HEK293 (cell line): ENCODE measurements around the gene THUMPD3.
A peak's percentile ranks its signal among the peaks of the same experiment; 100 is the strongest.

Experiments
- CTCF ChIA-PET: fragments of 350-600 bp; formaldehyde crosslinking; extraction: SDS; loops from one replicate; lab custom pipeline; 2021; ENCODE audit warnings: antibody characterized with exemption; lab: Yijun Ruan, JAX
- POLR2A ChIA-PET: fragments of 300-600 bp; formaldehyde crosslinking; extraction: SDS; loops from one replicate; lab custom pipeline; 2020; ENCODE audit warnings: antibody characterized with exemption, inconsistent platforms; lab: Yijun Ruan, JAX
- H3K27ac ChIP-seq: fragments of 200-500 bp; sonication (Bioruptor generic); 2 replicates; pipeline ENCODE4 v1.5.1; 2014; ENCODE audit warnings: low read depth, low read length, control low read depth, inconsistent platforms; ENCODE audit errors: extremely low read depth
- H3K36me3 ChIP-seq, 2 experiments: fragments of 200-500 bp in 1 of 2; sonication (Bioruptor generic) in 1 of 2; 1 replicate in 1 of 2; 2 replicates in 1 of 2; pipeline ENCODE4 v1.5.1; 2014 to 2017; ENCODE audit warnings: inconsistent platforms in 2 of 2, low read length in 2 of 2; ENCODE audit not compliant: control insufficient read depth in 2 of 2, insufficient read depth in 1 of 2
- H3K4me1 ChIP-seq: fragments of 200-500 bp; sonication (Bioruptor generic); 2 replicates; pipeline ENCODE4 v1.5.1; 2014; ENCODE audit warnings: mild to moderate bottlenecking, low read length, inconsistent platforms; ENCODE audit not compliant: control insufficient read depth, insufficient read depth
- H3K4me3 ChIP-seq: 2 replicates; pipeline ENCODE4 v1.5.1; 2011; ENCODE audit warnings: low read depth, mild to moderate bottlenecking, control low read depth, low read length, moderate library complexity
- H3K9me3 ChIP-seq: fragments of 200-500 bp; sonication (Bioruptor generic); 2 replicates; pipeline ENCODE4 v1.5.1; 2014; ENCODE audit warnings: low read depth, low read length, inconsistent platforms; ENCODE audit not compliant: control insufficient read depth, insufficient read depth
- FEZF1 ChIP-seq: fragments of 450-650 bp; formaldehyde crosslinking; IDR thresholded peaks from 2 replicates; pipeline ENCODE4 v1.5.1; 2016; ENCODE audit warnings: missing biosample characterization, missing genetic modification characterization
- HOXA7 ChIP-seq: sonication (generic); formaldehyde crosslinking; IDR thresholded peaks from 2 replicates; pipeline ENCODE4 v1.8.1; 2022; ENCODE audit warnings: missing genetic modification reagents, borderline replicate concordance
- PRDM1 ChIP-seq: fragments of 450-650 bp; formaldehyde crosslinking; IDR thresholded peaks from 2 replicates; pipeline ENCODE4; 2016; ENCODE audit warnings: missing biosample characterization, missing genetic modification characterization
- SCRT1 ChIP-seq: fragments of 450-650 bp; formaldehyde crosslinking; IDR thresholded peaks from 2 replicates; pipeline ENCODE4 v1.5.1; 2016; ENCODE audit warnings: missing biosample characterization, missing genetic modification characterization, borderline replicate concordance
- SCRT2 ChIP-seq: fragments of 450-650 bp; formaldehyde crosslinking; IDR thresholded peaks from 2 replicates; pipeline ENCODE4 v1.5.1; 2016; ENCODE audit warnings: missing biosample characterization, missing genetic modification characterization
- SP3 ChIP-seq: fragments of 450-650 bp; formaldehyde crosslinking; IDR thresholded peaks from 2 replicates; pipeline ENCODE4 v1.5.1; 2016; ENCODE audit warnings: missing biosample characterization, missing genetic modification characterization
- ZNF221 ChIP-seq: fragments of 450-650 bp; formaldehyde crosslinking; IDR thresholded peaks from 2 replicates; pipeline ENCODE4 v1.5.1; 2017; ENCODE audit warnings: missing biosample characterization, missing genetic modification characterization, borderline replicate concordance
- ZNF560 ChIP-seq: fragments of 450-650 bp; formaldehyde crosslinking; IDR thresholded peaks from 2 replicates; pipeline ENCODE4 v1.5.1; 2017; ENCODE audit warnings: missing biosample characterization, missing genetic modification characterization, borderline replicate concordance
- ZNF768 ChIP-seq: fragments of 450-650 bp; formaldehyde crosslinking; IDR thresholded peaks from 2 replicates; pipeline ENCODE4 v1.5.1; 2018; ENCODE audit warnings: missing biosample characterization, mild to moderate bottlenecking, missing genetic modification characterization
- ZNF830 ChIP-seq: fragments of 450-650 bp; IDR thresholded peaks from 2 replicates; pipeline ENCODE4 v1.5.0; 2018; ENCODE audit warnings: missing biosample characterization, missing genetic modification characterization, low read depth, mild to moderate bottlenecking, moderate library complexity
- TF ChIP-seq, protein P1 (sequence below): fragments of 450-650 bp; formaldehyde crosslinking; IDR thresholded peaks from 2 replicates; pipeline ENCODE4 v1.5.1; 2017; ENCODE audit warnings: missing biosample characterization, missing genetic modification characterization
- TF ChIP-seq, protein P2 (sequence below): fragments of 450-650 bp; formaldehyde crosslinking; IDR thresholded peaks from 2 replicates; pipeline ENCODE4 v1.5.1; 2016; ENCODE audit warnings: missing biosample characterization, missing genetic modification characterization
- TF ChIP-seq, protein P3 (sequence below): fragments of 450-650 bp; formaldehyde crosslinking; IDR thresholded peaks from 2 replicates; pipeline ENCODE4 v1.5.1; 2016; ENCODE audit warnings: missing biosample characterization, missing genetic modification characterization

THUMPD3 gene

DNA sequence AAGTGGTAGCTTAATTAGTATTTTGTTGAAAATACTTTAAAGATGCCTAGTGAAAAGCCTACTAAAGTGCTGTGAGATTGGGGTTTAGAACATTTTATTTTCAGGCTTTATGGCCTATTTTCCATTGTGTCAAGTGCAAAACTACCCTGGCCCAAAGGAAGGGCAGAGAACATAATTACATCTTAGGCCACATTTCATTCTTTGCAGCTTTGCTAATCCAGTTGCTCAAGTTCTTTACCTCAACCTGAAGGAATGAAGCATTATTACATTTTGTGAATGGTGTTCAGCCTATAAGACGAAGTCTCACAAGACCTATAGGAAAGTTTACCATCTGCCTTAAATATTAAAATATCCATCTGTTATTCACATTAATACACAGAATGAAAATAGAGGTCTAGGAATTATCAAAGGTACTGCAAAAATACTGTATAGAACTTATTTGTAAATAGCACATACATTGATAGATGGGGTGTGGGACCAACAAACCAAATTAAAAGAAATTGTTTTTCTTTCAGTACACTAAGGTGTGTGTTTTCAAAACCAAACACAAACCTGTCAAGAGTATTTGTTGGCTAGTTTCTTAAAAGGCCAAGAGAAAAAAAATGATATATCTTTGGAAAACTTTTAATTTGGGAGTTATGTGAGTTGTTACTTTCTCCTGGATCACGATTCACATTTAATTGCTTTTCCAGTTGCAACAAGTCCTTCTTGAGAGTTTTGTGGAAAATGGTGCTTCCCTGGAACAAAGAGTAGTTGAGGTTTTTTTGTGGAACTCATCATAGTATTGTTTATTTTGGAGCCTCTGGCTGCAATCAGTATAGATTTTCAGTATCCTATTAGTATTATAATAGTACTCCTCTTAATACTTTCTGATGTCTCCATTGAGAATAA is 22.6 kb downstream of the THUMPD3 start:
- TF ChIP-seq ZNF560 (tag by site-specific recombination): no peak
- TF ChIP-seq SCRT2 (tag by site-specific recombination): peak; percentile 73
- TF ChIP-seq SCRT1 (tag by site-specific recombination): no peak
- peak; percentile 4; the same call in 1 of the 2 replicates for TF ChIP-seq PRDM1 (tag by site-specific recombination)
- TF ChIP-seq, protein P1, sequence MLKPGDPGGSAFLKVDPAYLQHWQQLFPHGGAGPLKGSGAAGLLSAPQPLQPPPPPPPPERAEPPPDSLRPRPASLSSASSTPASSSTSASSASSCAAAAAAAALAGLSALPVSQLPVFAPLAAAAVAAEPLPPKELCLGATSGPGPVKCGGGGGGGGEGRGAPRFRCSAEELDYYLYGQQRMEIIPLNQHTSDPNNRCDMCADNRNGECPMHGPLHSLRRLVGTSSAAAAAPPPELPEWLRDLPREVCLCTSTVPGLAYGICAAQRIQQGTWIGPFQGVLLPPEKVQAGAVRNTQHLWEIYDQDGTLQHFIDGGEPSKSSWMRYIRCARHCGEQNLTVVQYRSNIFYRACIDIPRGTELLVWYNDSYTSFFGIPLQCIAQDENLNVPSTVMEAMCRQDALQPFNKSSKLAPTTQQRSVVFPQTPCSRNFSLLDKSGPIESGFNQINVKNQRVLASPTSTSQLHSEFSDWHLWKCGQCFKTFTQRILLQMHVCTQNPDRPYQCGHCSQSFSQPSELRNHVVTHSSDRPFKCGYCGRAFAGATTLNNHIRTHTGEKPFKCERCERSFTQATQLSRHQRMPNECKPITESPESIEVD (tag by site-specific recombination): peak; percentile 33; the same call in 1 of the 2 replicates
- POLR2A ChIA-PET: interaction anchor here (1.2 to 2.8 kb wide), 2 partner anchors 11 to 23 kb away, joined by 4 to 15 read pairs; partner anchors contain the start of gene THUMPD3
- no peak overlapping the region for H3K27ac ChIP-seq
- H3K9me3 ChIP-seq: no peaks in the 10 kb centered on the region
- no peak overlapping the region for H3K4me3 ChIP-seq
- H3K4me1 ChIP-seq: no peaks in the 10 kb centered on the region
- H3K36me3 ChIP-seq: peaks cover 75 to 85% of the 10 kb centered on the region in 2 experiments
- CTCF ChIA-PET: interaction anchor here (0.6 kb wide), 2 partner anchors 47 to 74 kb away, joined by 3 read pairs; no protein-coding TSS in a partner anchor

DNA sequence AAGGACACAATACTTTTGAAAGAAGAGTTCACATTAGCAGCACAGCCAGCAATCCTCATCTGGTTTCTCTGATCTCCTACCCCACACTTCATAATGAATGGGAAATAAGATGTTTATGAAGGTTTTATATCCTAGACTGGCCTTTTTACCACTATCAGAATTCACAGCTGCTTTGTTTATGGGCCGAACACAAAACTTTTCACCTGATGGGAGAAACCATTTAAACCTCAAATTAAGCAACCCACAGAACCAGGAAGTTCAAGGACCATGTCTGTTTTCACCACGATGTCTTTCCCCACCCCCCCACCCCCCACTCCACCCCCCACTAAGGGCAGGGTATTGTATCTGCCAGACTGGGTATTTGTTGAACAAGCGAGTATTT is 23.2 kb downstream of the THUMPD3 start:
- no peak for TF ChIP-seq SP3
- no peak for TF ChIP-seq ZNF830 (tag by site-specific recombination)
- TF ChIP-seq, protein P2, sequence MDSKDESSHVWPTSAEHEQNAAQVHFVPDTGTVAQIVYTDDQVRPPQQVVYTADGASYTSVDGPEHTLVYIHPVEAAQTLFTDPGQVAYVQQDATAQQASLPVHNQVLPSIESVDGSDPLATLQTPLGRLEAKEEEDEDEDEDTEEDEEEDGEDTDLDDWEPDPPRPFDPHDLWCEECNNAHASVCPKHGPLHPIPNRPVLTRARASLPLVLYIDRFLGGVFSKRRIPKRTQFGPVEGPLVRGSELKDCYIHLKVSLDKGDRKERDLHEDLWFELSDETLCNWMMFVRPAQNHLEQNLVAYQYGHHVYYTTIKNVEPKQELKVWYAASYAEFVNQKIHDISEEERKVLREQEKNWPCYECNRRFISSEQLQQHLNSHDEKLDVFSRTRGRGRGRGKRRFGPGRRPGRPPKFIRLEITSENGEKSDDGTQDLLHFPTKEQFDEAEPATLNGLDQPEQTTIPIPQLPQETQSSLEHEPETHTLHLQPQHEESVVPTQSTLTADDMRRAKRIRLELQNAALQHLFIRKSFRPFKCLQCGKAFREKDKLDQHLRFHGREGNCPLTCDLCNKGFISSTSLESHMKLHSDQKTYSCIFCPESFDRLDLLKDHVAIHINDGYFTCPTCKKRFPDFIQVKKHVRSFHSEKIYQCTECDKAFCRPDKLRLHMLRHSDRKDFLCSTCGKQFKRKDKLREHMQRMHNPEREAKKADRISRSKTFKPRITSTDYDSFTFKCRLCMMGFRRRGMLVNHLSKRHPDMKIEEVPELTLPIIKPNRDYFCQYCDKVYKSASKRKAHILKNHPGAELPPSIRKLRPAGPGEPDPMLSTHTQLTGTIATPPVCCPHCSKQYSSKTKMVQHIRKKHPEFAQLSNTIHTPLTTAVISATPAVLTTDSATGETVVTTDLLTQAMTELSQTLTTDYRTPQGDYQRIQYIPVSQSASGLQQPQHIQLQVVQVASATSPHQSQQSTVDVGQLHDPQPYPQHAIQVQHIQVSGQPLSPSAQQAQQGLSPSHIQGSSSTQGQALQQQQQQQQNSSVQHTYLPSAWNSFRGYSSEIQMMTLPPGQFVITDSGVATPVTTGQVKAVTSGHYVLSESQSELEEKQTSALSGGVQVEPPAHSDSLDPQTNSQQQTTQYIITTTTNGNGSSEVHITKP (tag by site-specific recombination): peak; percentile 15; the same call in 1 of the 2 replicates
- TF ChIP-seq PRDM1 (tag by site-specific recombination): 0 out of 2 replicates have a peak, but pooled peaks have one; percentile 1
- no peak for TF ChIP-seq HOXA7 (CRISPR knock-in tag)
- no peak for TF ChIP-seq ZNF221
- TF ChIP-seq, protein P3, sequence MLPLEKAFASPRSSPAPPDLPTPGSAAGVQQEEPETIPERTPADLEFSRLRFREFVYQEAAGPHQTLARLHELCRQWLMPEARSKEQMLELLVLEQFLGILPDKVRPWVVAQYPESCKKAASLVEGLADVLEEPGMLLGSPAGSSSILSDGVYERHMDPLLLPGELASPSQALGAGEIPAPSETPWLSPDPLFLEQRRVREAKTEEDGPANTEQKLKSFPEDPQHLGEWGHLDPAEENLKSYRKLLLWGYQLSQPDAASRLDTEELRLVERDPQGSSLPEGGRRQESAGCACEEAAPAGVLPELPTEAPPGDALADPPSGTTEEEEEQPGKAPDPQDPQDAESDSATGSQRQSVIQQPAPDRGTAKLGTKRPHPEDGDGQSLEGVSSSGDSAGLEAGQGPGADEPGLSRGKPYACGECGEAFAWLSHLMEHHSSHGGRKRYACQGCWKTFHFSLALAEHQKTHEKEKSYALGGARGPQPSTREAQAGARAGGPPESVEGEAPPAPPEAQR (tag by site-specific recombination): no peak
- TF ChIP-seq ZNF768 (tag by site-specific recombination): no peak
- TF ChIP-seq FEZF1 (tag by site-specific recombination): no peak
- H3K36me3 ChIP-seq: peaks cover 77 to 87% of the 10 kb centered on the region in 2 experiments
- no peak overlapping the region for H3K27ac ChIP-seq
- no peaks in the 10 kb centered on the region for H3K4me1 ChIP-seq
- H3K9me3 ChIP-seq: no peaks in the 10 kb centered on the region
- H3K4me3 ChIP-seq: no peak overlapping the region
- ChIA-PET CTCF (interaction anchor here (0.6 to 0.7 kb wide), 2 partner anchors 17 to 74 kb away, joined by 3 to 5 read pairs; no protein-coding TSS in a partner anchor), POLR2A (interaction anchor here (1.2 kb wide), 1 partner anchor 10 kb away, joined by 4 read pairs; no protein-coding TSS in a partner anchor)
